Skeletal muscle satellite cell (primary cell): Measurements from ENCODE around the gene UBAP1L. TPM values are rescaled to one million over a fixed set of nuclear protein-coding genes. Genes with fewer than 3 reads are reported as not detected.
"Not testable (repeated sequence)": the region's sequence is repeated elsewhere in the genome, so short reads cannot be mapped to it uniquely, and the experiment has no call there.

Experiments
- H3K27me3 ChIP-seq: 2 replicates; pipeline ENCODE4 v1.7.0; 2013; ENCODE audit warnings: low read length; ENCODE audit not compliant: control insufficient read depth, insufficient read depth
- H3K36me3 ChIP-seq: 2 replicates; pipeline ENCODE4 v1.7.0; 2013; ENCODE audit warnings: mild to moderate bottlenecking, control low read depth, low read length; ENCODE audit not compliant: insufficient read depth
- H3K4me1 ChIP-seq: 2 replicates; pipeline ENCODE4 v1.7.0; 2013; ENCODE audit warnings: low read length; ENCODE audit not compliant: control insufficient read depth, insufficient read depth
- H3K4me2 ChIP-seq: 2 replicates; pipeline ENCODE4 v1.7.0; 2013; ENCODE audit warnings: mild to moderate bottlenecking, low read length
- H3K4me3 ChIP-seq: 2 replicates; pipeline ENCODE4 v1.7.0; 2013; ENCODE audit warnings: low read length
- H3K9ac ChIP-seq: 2 replicates; pipeline ENCODE4 v1.7.0; 2013; ENCODE audit warnings: mild to moderate bottlenecking, low read depth, low read length, moderate library complexity
- H3K9me3 ChIP-seq: replicated peaks from 2 replicates; pipeline ENCODE4 v1.7.0; 2013; ENCODE audit warnings: mild to moderate bottlenecking, control low read depth, low read length
- small RNA-seq: library from RNA; depleted of rRNA; stranded (forward); fragments of <200 nt; gene quantifications from one replicate; pipeline ENCODE3, GENCODE V24; 2012

The UBAP1L gene

DNA sequence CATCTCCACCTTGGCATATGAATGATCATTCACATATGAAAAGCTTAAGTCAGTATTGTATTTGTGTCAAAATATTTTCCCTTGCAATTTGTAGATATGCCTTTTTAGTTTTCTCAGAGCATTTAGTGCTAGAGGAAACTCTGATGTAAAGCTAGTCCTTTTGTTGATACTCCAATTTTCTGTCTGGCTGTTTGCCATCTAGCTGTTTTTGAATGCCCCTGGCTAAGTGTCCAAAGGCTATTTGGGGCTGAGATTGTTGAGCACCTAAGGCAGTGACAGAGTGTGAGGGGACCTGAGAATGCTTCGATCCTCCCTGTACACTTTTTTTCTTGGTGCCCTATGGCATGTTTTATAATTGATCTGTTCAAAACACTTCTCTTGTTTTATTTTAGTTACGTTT is 66.8 kb downstream of the UBAP1L start:
- no peaks in the 10 kb centered on the region for H3K9me3 ChIP-seq
- no peak overlapping the region for H3K9ac ChIP-seq
- no peak overlapping the region for H3K4me2 ChIP-seq
- H3K4me3 ChIP-seq = no peak overlapping the region
- peaks cover 30% of the 10 kb centered on the region for H3K4me1 ChIP-seq
- no peaks in the 10 kb centered on the region for H3K36me3 ChIP-seq
- peaks cover 2% of the 10 kb centered on the region for H3K27me3 ChIP-seq

DNA sequence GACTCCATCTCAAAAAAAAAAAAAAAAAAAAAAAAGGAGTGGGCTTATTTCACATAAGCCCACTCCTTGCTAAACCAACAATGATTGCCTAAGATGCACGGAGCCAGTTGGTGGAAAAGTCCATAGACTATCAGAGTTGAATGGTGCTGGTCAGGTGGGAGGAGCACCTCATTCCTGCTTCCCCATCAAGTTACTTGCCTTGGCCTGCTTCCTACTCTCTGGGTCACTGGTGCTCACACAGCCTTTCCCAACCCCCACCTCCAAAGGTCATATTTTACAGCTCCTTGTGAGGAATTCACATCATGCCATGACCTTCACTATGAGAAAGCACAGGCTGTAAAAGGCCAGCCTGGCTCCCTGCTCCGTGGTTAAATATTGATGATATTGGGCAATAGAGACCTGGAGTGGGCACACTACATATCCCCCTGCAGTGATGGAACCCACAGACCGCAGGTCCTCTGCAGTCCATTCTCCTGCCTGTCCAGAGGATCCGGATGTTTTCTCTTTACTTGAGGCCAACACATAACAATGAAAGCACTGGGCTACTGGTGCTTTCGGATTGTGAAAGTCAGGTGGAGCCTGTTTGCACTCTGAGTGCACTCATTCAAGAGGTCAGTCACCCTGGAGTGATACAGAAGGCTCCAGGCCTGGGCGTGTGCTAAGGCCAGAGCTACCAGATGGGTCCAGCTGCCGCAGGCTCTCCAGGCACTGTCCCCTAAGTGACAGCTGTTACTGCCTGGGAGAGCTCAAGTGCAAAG is 70.1 kb downstream of the UBAP1L start, which contains the start of gene SLC51B:
TSS of gene SLC51B (plus strand) at position 664 of the 758 bp plus-strand sequence. CDS start 4,618 bp downstream, outside the sequence.
- Histone ChIP-seq H3K9me3 (no peaks in the 10 kb centered on the region), H3K4me3 (no peak within 1 kb of the TSS), H3K36me3 (no peaks in the 10 kb centered on the region), H3K27me3 (no peaks in the 10 kb centered on the region), H3K9ac (no peak within 1 kb of the TSS), H3K4me2 (peak within 1 kb of the TSS; percentile 42), H3K4me1 (peaks cover 37% of the 10 kb centered on the region)

DNA sequence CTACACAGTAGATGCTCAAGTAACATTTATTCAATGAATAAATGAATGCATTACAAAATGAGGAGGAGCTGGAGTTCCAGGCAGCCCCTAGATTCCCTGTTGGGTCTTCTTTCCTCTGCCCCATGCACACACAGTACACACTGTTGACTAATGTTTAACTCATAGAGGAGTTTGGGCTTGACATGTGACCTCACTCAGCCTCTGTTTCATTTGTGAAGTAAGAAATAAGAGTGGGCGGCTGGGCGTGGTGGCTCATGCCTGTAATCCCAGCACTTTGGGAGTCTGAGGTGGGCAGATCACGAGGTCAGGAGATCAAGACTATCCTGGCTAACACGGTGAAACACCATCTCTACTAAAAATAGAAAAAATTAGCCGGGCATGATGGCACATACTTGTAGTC is 70.8 kb downstream of the UBAP1L start:
- H3K36me3 ChIP-seq, H3K9ac ChIP-seq, H3K4me3 ChIP-seq, H3K9me3 ChIP-seq, H3K27me3 ChIP-seq: not testable (repeated sequence)
- Histone ChIP-seq H3K4me2 (peak overlapping the region; percentile 48), H3K4me1 (peaks cover 30% of the 10 kb centered on the region)

DNA sequence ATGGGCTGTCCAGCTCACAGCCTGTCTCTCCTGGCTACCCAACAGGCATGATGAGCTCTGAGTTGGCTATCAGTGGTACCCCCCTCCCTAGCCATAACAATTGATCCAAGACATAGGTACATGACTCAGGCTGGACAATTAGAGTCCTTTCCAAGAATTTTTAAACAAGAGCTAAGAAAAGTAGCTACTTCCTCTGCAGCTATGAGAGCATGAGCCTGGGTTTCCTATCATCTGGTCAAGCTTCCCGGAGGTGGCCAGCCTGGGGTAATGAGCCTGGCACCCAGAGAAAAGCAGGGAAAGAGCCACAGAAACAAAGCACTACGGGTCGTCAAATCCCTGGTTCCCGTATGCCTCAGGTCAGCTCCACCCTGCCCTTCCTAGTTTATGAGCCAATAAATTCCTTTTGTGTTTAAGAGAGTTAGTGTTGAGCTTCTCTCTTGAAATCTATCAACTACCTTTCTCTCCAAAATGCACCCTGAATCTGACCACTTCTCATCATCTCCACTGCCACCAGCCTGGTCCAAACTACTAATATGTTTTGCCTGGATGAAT is 72.1 kb downstream of the UBAP1L start:
- no peaks in the 10 kb centered on the region for H3K27me3 ChIP-seq
- H3K4me3 ChIP-seq = no peak overlapping the region
- H3K4me2 ChIP-seq = no peak overlapping the region
- H3K4me1 ChIP-seq = peaks cover 28% of the 10 kb centered on the region
- H3K9ac ChIP-seq = no peak overlapping the region
- H3K9me3 ChIP-seq = no peaks in the 10 kb centered on the region
- H3K36me3 ChIP-seq = no peaks in the 10 kb centered on the region

Small RNA genes lying within 50 kb of the gene (small RNA-seq; reads per million reads assigned to genes)
- gene AC013553.1 = not detected
